ENCODE measurements around the gene LAMTOR2. TPM values are rescaled to one million over a fixed set of nuclear protein-coding genes. Genes with fewer than 3 reads are reported as not detected.

LAMTOR2 gene
- total and polyA plus RNA-seq, 9 of the 15 experiments (the other 6 are each of a cell fraction or from before 2014, with no cell fraction given): 39.0 to 161 (median 74.6) TPM

DNA sequence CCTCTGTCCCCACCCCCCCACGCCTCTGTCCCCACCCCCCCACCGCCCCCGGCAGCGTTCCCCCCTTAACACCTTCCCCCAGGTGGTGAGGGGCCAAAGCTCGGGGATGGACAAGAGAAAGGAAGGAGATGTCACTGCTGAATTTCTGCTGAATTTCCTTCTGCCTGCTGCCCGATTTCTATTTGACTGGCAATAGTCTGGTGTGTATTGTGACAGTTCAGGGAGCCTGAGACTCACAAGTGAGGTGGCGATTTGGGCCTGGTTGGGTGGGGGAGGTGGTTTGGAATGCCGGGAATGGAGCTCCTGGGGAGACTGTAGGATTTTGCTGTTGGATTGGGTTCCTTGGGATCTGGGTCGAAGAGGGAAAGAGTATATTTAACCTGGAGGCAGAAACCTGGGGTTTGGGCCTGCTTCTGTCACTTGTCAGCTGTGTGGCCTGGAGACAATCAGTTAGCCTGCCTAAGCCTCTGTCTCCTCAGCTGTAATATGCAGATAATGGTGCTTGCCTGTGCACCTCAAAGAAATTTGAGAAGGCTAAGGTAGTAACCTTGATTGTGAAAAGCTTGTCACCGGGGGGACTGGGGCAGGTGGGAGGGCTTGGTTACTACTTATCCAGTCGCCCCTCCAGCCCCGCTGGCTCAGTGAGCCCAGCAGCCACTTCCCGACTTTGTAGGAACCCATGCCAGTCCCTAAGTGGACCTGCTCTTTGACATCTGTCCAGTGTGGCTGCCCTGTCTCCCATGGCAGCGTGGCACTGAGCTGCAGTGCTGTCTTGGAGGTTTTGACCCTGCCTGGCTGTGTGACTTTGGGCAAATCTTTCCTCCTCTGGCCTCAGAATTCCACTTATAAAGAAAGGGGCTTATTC is 52.3 kb downstream of the LAMTOR2 start (continued):
- TF ChIP-seq, protein P1, sequence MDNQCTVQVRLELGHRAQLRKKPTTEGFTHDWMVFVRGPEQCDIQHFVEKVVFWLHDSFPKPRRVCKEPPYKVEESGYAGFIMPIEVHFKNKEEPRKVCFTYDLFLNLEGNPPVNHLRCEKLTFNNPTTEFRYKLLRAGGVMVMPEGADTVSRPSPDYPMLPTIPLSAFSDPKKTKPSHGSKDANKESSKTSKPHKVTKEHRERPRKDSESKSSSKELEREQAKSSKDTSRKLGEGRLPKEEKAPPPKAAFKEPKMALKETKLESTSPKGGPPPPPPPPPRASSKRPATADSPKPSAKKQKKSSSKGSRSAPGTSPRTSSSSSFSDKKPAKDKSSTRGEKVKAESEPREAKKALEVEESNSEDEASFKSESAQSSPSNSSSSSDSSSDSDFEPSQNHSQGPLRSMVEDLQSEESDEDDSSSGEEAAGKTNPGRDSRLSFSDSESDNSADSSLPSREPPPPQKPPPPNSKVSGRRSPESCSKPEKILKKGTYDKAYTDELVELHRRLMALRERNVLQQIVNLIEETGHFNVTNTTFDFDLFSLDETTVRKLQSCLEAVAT (IDR thresholded peaks at IDR 0.05): peak in 1 of 2 experiments; percentile 42; a peak in 1 of 4 replicates
- TF ChIP-seq KAT7 (CRISPR knock-in tag; IDR thresholded peaks at IDR 0.05; ENCODE audit: borderline replicate concordance) (0 out of 2 replicates have a peak, but pooled peaks have one; percentile 19), TBP (optimal IDR thresholded peaks at IDR 0.05; ENCODE audit: low read depth, low read length) (no peak), PTTG1 (tag; IDR thresholded peaks at IDR 0.05; ENCODE audit: low read depth) (no peak), GATA2 (CRISPR knock-in tag; IDR thresholded peaks at IDR 0.05) (peak; percentile 32; the same call in 1 of the 2 replicates), TAF1 (IDR thresholded peaks at IDR 0.05; ENCODE audit: control insufficient read depth, extremely low read depth, insufficient read depth, low read length, severe bottlenecking) (no peak), MAFG (tag; conservative IDR thresholded peaks at IDR 0.05) (no peak), RFX7 (CRISPR knock-in tag; IDR thresholded peaks at IDR 0.05) (no peak), SRSF9 (IDR thresholded peaks at IDR 0.05; ENCODE audit: borderline replicate concordance, low read depth, low read length) (no peak), ZNF197 (CRISPR knock-in tag; IDR thresholded peaks at IDR 0.05; ENCODE audit: low read depth) (no peak), ZNF165 (CRISPR knock-in tag; IDR thresholded peaks at IDR 0.05; ENCODE audit: borderline replicate concordance) (no peak), CBFA2T3 (IDR thresholded peaks at IDR 0.05) (peak; percentile 82)
- TF ChIP-seq, protein P2, sequence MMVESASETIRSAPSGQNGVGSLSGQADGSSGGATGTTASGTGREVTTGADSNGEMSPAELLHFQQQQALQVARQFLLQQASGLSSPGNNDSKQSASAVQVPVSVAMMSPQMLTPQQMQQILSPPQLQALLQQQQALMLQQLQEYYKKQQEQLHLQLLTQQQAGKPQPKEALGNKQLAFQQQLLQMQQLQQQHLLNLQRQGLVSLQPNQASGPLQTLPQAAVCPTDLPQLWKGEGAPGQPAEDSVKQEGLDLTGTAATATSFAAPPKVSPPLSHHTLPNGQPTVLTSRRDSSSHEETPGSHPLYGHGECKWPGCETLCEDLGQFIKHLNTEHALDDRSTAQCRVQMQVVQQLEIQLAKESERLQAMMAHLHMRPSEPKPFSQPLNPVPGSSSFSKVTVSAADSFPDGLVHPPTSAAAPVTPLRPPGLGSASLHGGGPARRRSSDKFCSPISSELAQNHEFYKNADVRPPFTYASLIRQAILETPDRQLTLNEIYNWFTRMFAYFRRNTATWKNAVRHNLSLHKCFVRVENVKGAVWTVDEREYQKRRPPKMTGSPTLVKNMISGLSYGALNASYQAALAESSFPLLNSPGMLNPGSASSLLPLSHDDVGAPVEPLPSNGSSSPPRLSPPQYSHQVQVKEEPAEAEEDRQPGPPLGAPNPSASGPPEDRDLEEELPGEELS (CRISPR knock-in tag; IDR thresholded peaks at IDR 0.05; ENCODE audit: borderline replicate concordance): no peak
- TF ChIP-seq, protein P3, sequence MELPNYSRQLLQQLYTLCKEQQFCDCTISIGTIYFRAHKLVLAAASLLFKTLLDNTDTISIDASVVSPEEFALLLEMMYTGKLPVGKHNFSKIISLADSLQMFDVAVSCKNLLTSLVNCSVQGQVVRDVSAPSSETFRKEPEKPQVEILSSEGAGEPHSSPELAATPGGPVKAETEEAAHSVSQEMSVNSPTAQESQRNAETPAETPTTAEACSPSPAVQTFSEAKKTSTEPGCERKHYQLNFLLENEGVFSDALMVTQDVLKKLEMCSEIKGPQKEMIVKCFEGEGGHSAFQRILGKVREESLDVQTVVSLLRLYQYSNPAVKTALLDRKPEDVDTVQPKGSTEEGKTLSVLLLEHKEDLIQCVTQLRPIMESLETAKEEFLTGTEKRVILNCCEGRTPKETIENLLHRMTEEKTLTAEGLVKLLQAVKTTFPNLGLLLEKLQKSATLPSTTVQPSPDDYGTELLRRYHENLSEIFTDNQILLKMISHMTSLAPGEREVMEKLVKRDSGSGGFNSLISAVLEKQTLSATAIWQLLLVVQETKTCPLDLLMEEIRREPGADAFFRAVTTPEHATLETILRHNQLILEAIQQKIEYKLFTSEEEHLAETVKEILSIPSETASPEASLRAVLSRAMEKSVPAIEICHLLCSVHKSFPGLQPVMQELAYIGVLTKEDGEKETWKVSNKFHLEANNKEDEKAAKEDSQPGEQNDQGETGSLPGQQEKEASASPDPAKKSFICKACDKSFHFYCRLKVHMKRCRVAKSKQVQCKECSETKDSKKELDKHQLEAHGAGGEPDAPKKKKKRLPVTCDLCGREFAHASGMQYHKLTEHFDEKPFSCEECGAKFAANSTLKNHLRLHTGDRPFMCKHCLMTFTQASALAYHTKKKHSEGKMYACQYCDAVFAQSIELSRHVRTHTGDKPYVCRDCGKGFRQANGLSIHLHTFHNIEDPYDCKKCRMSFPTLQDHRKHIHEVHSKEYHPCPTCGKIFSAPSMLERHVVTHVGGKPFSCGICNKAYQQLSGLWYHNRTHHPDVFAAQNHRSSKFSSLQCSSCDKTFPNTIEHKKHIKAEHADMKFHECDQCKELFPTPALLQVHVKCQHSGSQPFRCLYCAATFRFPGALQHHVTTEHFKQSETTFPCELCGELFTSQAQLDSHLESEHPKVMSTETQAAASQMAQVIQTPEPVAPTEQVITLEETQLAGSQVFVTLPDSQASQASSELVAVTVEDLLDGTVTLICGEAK (IDR thresholded peaks at IDR 0.05): peak; percentile 36
- TF ChIP-seq, protein P3 (CRISPR knock-in tag; IDR thresholded peaks at IDR 0.05): no peak
